IMR-90 (cell line): ENCODE measurements around the gene IDH3A. TPM values are rescaled to one million over a fixed set of nuclear protein-coding genes. Genes with fewer than 3 reads are reported as not detected.

Experiments used
- ATAC-seq: fragments of 200-7000 bp; cut with Tn5 transposase; 2 replicates; pipeline ENCODE4 v1.9.1; 2020; ENCODE audit warnings: low read depth, mild to moderate bottlenecking, moderate library complexity
- BruUV-seq: library from RNA; stranded (reverse); fragments of 400-500 nt; replicated peaks from 2 replicates; lab custom pipeline; 2021; lab: Mats Ljungman, UMichigan
- CTCF ChIA-PET: fragments of 300-600 bp; formaldehyde crosslinking; extraction: SDS; loops from one replicate; lab custom pipeline; 2021; ENCODE audit warnings: antibody characterized with exemption; lab: Yijun Ruan, JAX
- POLR2A ChIA-PET: fragments of 300-600 bp; sonication (Branson Sonifier 250); formaldehyde crosslinking; loops from one replicate; lab custom pipeline; 2022; ENCODE audit warnings: antibody characterized with exemption; ENCODE audit not compliant: unreplicated experiment; lab: Charles Lee
- DNase-seq: peaks from one replicate; pipeline ENCODE4 v3.0.0; 2013
- H2AFZ ChIP-seq: replicated peaks from 2 replicates; pipeline ENCODE3; 2013; ENCODE audit warnings: low read length, mild to moderate bottlenecking; ENCODE audit not compliant: poor library complexity
- H2AK5ac ChIP-seq: 2 replicates; pipeline ENCODE4 v1.6.1; 2013; ENCODE audit warnings: low read depth, low read length, inconsistent platforms
- H2AK9ac ChIP-seq: replicated peaks from 2 replicates; pipeline ENCODE3; 2013; ENCODE audit warnings: mild to moderate bottlenecking, low read depth, low read length, moderate library complexity; ENCODE audit not compliant: poor library complexity
- H2BK120ac ChIP-seq: 2 replicates; pipeline ENCODE4 v1.6.1; 2013; ENCODE audit warnings: low read depth, low read length, inconsistent platforms
- H2BK15ac ChIP-seq: 3 replicates; pipeline ENCODE4 v1.6.1; 2013; ENCODE audit warnings: low read depth, low read length, inconsistent platforms
- H2BK20ac ChIP-seq: 2 replicates; pipeline ENCODE4 v1.6.1; 2013; ENCODE audit warnings: low read depth, mild to moderate bottlenecking, inconsistent platforms, low read length, moderate library complexity
- H2BK5ac ChIP-seq: 2 replicates; pipeline ENCODE4 v1.6.1; 2013; ENCODE audit warnings: mild to moderate bottlenecking, low read depth, low read length, inconsistent platforms; ENCODE audit not compliant: poor library complexity, severe bottlenecking
- H3K14ac ChIP-seq: replicated peaks from 2 replicates; pipeline ENCODE4 v1.6.1; 2013; ENCODE audit warnings: low read depth, low read length, inconsistent platforms
- H3K18ac ChIP-seq: 2 replicates; pipeline ENCODE4 v1.6.1; 2013; ENCODE audit warnings: low read depth, low read length, control low read depth
- H3K23ac ChIP-seq: 2 replicates; pipeline ENCODE4 v1.6.1; 2013; ENCODE audit warnings: low read depth, low read length, inconsistent platforms
- H3K27ac ChIP-seq: 2 replicates; pipeline ENCODE4 v1.5.1; 2013; ENCODE audit warnings: mild to moderate bottlenecking, control low read depth, low read length; ENCODE audit not compliant: insufficient read depth
- H3K27me3 ChIP-seq: 2 replicates; pipeline ENCODE4 v1.6.1; 2013; ENCODE audit warnings: low read length; ENCODE audit not compliant: control insufficient read depth, insufficient read depth
- H3K36me3 ChIP-seq: 2 replicates; pipeline ENCODE4 v1.6.1; 2013; ENCODE audit warnings: low read length, mixed read lengths; ENCODE audit not compliant: control insufficient read depth, insufficient read depth
- H3K4ac ChIP-seq: 2 replicates; pipeline ENCODE4 v1.6.1; 2013; ENCODE audit warnings: low read depth, low read length, inconsistent platforms
- H3K4me1 ChIP-seq: 2 replicates; pipeline ENCODE4 v1.6.1; 2013; ENCODE audit warnings: low read length, mixed read lengths; ENCODE audit not compliant: control insufficient read depth, insufficient read depth
- H3K4me2 ChIP-seq: 2 replicates; pipeline ENCODE4 v1.6.1; 2013; ENCODE audit warnings: low read depth, mild to moderate bottlenecking, control low read depth, low read length, moderate library complexity
- H3K4me3 ChIP-seq: 2 replicates; pipeline ENCODE4 v1.5.1; 2013; ENCODE audit warnings: low read depth, mild to moderate bottlenecking, control low read depth, low read length, moderate library complexity; ENCODE audit not compliant: insufficient read depth
- H3K56ac ChIP-seq: 2 replicates; pipeline ENCODE4 v1.6.1; 2013; ENCODE audit warnings: low read length, inconsistent platforms; ENCODE audit not compliant: insufficient read depth; ENCODE audit errors: extremely low read depth
- H3K79me1 ChIP-seq, 2 experiments: 2 replicates each; pipeline ENCODE4 v1.6.1; 2013; ENCODE audit warnings: low read length in 2 of 2, inconsistent platforms in 1 of 2, low read depth in 1 of 2
- H3K9ac ChIP-seq: 2 replicates; pipeline ENCODE4 v1.6.1; 2013; ENCODE audit warnings: low read depth, low read length, control low read depth
- H3K9me1 ChIP-seq: 2 replicates; pipeline ENCODE4 v1.6.1; 2013; ENCODE audit warnings: low read length, inconsistent platforms; ENCODE audit not compliant: insufficient read depth
- H3K9me3 ChIP-seq: 2 replicates; pipeline ENCODE4 v1.6.1; 2013; ENCODE audit warnings: low read length; ENCODE audit not compliant: control insufficient read depth, insufficient read depth
- H4K20me1 ChIP-seq: 2 replicates; pipeline ENCODE4 v1.6.1; 2013; ENCODE audit warnings: low read length, inconsistent platforms; ENCODE audit not compliant: insufficient read depth
- H4K5ac ChIP-seq: 2 replicates; pipeline ENCODE4 v1.6.1; 2013; ENCODE audit warnings: mild to moderate bottlenecking, low read depth, low read length, control low read depth
- H4K8ac ChIP-seq, 2 experiments: 2 replicates each; pipeline ENCODE4 v1.6.1; 2013; ENCODE audit warnings: low read depth in 2 of 2, low read length in 2 of 2, control low read depth in 1 of 2, inconsistent platforms in 1 of 2
- H4K91ac ChIP-seq: 2 replicates; pipeline ENCODE4 v1.6.1; 2013; ENCODE audit warnings: low read depth, low read length, inconsistent platforms; ENCODE audit not compliant: insufficient read depth
- BHLHE40 ChIP-seq: fragments of 150-350 bp; IDR thresholded peaks from 2 replicates; pipeline ENCODE4 v1.6.1; 2016; ENCODE audit warnings: mild to moderate bottlenecking, low read depth, low read length
- CEBPB ChIP-seq: IDR thresholded peaks from 2 replicates; pipeline ENCODE4 v1.6.1; 2012; ENCODE audit warnings: low read depth, low read length, improper control_type of control experiment
- FOS ChIP-seq: fragments of 150-350 bp; IDR thresholded peaks from 2 replicates; pipeline ENCODE4 v1.6.1; 2016; ENCODE audit warnings: low read depth, low read length
- MAFK ChIP-seq: IDR thresholded peaks from 2 replicates; pipeline ENCODE4 v1.6.1; 2012; ENCODE audit warnings: low read depth, low read length, improper control_type of control experiment
- MAZ ChIP-seq: IDR thresholded peaks from 2 replicates; pipeline ENCODE4 v1.6.1; 2012; ENCODE audit warnings: low read depth, mild to moderate bottlenecking, low read length, improper control_type of control experiment, moderate library complexity, borderline replicate concordance
- NFE2L2 ChIP-seq: fragments of 150-350 bp; IDR thresholded peaks from 2 replicates; pipeline ENCODE4 v1.6.1; 2016; ENCODE audit warnings: low read depth, mild to moderate bottlenecking, low read length
- POLR2A ChIP-seq: IDR thresholded peaks from 2 replicates; pipeline ENCODE4 v1.6.1; 2012; ENCODE audit warnings: mild to moderate bottlenecking, low read depth, low read length
- RAD21 ChIP-seq: IDR thresholded peaks from 2 replicates; pipeline ENCODE4 v1.6.1; 2012; ENCODE audit warnings: low read length, improper control_type of control experiment
- RCOR1 ChIP-seq: IDR thresholded peaks from 2 replicates; pipeline ENCODE4 v1.6.1; 2012; ENCODE audit warnings: mild to moderate bottlenecking, low read length, improper control_type of control experiment; ENCODE audit not compliant: insufficient replicate concordance
- RFX5 ChIP-seq: IDR thresholded peaks from 2 replicates; pipeline ENCODE4 v1.8.0; 2012; ENCODE audit warnings: low read depth, mild to moderate bottlenecking, low read length, moderate library complexity
- SMC3 ChIP-seq: fragments of 150-350 bp; IDR thresholded peaks from 2 replicates; pipeline ENCODE4 v1.6.1; 2016; ENCODE audit warnings: low read depth, mild to moderate bottlenecking, antibody characterized with exemption, low read length, moderate library complexity
- WGBS, 2 experiments: methylation state at CpG; one replicate each; pipeline versions ENCODE4 v1.1.5 to v1.1.7; 2013; ENCODE audit warnings: missing lambda C conversion rate in 2 of 2; ENCODE audit not compliant: insufficient read length in 1 of 2; ENCODE audit errors: extremely low coverage in 2 of 2; 5-methylcytosine and 5-hydroxymethylcytosine counted together
- dilution Hi-C: fragments of 300-500 bp; cut with HindIII; formaldehyde crosslinking; loops from one replicate; pipeline ENCODE4 v1.14.3; 2018; ENCODE audit warnings: low sequenced_read_pairs; ENCODE audit not compliant: unreplicated experiment
- in situ Hi-C: fragments of 300-500 bp; cut with MboI; formaldehyde crosslinking; loops from 3 replicates; pipeline ENCODE4 v1.14.3; 2019; ENCODE audit warnings: low sequenced_read_pairs, inconsistent platforms, mixed read lengths
- intact Hi-C: fragments of 100-400 bp; cut with micrococcal nuclease; formaldehyde crosslinking; loops from 2 replicates; pipeline ENCODE4 v1.10.0; 2022
- polyA plus RNA-seq, 3 experiments: library from polyadenylated mRNA; depleted of rRNA; stranded (reverse); fragments of >200 nt; gene quantifications; 2 replicates each; pipeline ENCODE4 v1.2.3, GENCODE V29; 2012; ENCODE audit warnings: low replicate concordance in 1 of 3
- total RNA-seq: library from RNA; depleted of rRNA; stranded (reverse); fragments of >200 nt; gene quantifications from 2 replicates; pipeline ENCODE4 v1.2.3, GENCODE V29; 2012
- TF ChIP-seq, protein P1 (sequence below): fragments of 150-350 bp; IDR thresholded peaks from 2 replicates; pipeline ENCODE4 v1.6.1; 2017; ENCODE audit warnings: mild to moderate bottlenecking, antibody characterized with exemption, low read length, low read depth
- TF ChIP-seq, protein P2 (sequence below): fragments of 150-350 bp; IDR thresholded peaks from 2 replicates; pipeline ENCODE4 v1.6.1; 2016; ENCODE audit warnings: low read depth, mild to moderate bottlenecking, low read length, moderate library complexity, borderline replicate concordance
- TF ChIP-seq, protein P3 (sequence below): conservative IDR thresholded peaks from 2 replicates; pipeline ENCODE4 v1.5.1; 2012; ENCODE audit warnings: mild to moderate bottlenecking, low read depth, low read length, improper control_type of control experiment

IDH3A gene
- total and polyA plus RNA-seq, 2 of the 4 experiments (the other 2 are of a cell fraction), result 34.5 to 47.7 TPM

DNA sequence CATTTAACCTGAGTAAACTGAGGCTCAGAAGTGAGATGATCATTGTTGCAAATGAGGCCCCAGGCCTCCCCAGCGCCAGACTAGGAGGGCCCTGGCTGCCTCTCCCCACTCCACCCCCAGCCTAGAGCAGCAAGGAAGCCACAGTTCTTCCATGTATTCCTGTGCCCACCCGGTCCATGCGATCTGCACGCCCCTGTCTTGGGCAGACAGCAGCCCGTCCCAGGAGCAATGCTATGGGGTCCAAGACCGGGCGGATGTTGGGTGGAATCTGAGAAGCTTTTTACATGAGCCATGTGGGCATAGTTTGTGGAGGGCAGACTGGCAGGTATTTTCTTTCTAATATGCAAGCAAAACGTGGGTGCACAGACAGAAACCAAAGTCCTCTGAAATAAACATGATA is 41.7 kb upstream of the IDH3A start:
- WGBS, 2 experiments, result 96% methylated on average over 6 of the region's 8 CpGs; no CpG with 5 or more reads in 1 of the 2 experiments
- Histone ChIP-seq H2BK5ac (no peak overlapping the region), H4K20me1 (peaks cover 8% of the 10 kb centered on the region; the same call in 1 of the 2 replicates), H2AK5ac (0 out of 2 replicates have a peak overlapping the region, but pooled peaks have one; percentile 9), H3K27ac (no peak overlapping the region), H3K4me3 (no peak overlapping the region), H3K4me1 (peaks cover 2% of the 10 kb centered on the region; the same call in 1 of the 2 replicates), H3K9ac (no peak overlapping the region), H4K8ac (no peak overlapping the region), H3K4me2 (no peak overlapping the region), H3K23ac (no peak overlapping the region), H3K9me1 (no peaks in the 10 kb centered on the region), H3K79me1 (no peaks in the 10 kb centered on the region), H3K18ac (no peak overlapping the region), H3K4ac (no peak overlapping the region), H2BK120ac (no peak overlapping the region), H4K5ac (no peak overlapping the region), H3K9me3 (no peaks in the 10 kb centered on the region), H2AK9ac (no peak overlapping the region), H3K56ac (no peak overlapping the region), H2AFZ (no peak overlapping the region), H3K36me3 (no peaks in the 10 kb centered on the region), H3K14ac (no peak overlapping the region), H4K91ac (no peak overlapping the region), H2BK20ac (no peak overlapping the region; the same call in 1 of the 2 replicates), H3K27me3 (peaks cover 7% of the 10 kb centered on the region), H2BK15ac (no peak overlapping the region)
- ChIA-PET CTCF (interaction anchor here (1.2 to 2.3 kb wide), 5 partner anchors 25 to 148 kb away, joined by 5 to 27 read pairs (median 8); no protein-coding TSS in a partner anchor), POLR2A (no interaction called here)
- intact Hi-C loops, result no loop called here
- no TSS peak for BruUV-seq
- in situ Hi-C loops, result loop anchor here (5.0 kb wide), 1 partner anchor 140 kb away; no protein-coding TSS in a partner anchor
- no peak for TF ChIP-seq RFX5
- TF ChIP-seq RAD21, result no peak
- TF ChIP-seq NFE2L2, result no peak
- no peak for TF ChIP-seq MAFK
- TF ChIP-seq BHLHE40, result no peak
- no peak for TF ChIP-seq MAZ
- TF ChIP-seq FOS, result no peak
- TF ChIP-seq, protein P1, sequence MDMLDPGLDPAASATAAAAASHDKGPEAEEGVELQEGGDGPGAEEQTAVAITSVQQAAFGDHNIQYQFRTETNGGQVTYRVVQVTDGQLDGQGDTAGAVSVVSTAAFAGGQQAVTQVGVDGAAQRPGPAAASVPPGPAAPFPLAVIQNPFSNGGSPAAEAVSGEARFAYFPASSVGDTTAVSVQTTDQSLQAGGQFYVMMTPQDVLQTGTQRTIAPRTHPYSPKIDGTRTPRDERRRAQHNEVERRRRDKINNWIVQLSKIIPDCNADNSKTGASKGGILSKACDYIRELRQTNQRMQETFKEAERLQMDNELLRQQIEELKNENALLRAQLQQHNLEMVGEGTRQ, result no peak
- TF ChIP-seq, protein P2, sequence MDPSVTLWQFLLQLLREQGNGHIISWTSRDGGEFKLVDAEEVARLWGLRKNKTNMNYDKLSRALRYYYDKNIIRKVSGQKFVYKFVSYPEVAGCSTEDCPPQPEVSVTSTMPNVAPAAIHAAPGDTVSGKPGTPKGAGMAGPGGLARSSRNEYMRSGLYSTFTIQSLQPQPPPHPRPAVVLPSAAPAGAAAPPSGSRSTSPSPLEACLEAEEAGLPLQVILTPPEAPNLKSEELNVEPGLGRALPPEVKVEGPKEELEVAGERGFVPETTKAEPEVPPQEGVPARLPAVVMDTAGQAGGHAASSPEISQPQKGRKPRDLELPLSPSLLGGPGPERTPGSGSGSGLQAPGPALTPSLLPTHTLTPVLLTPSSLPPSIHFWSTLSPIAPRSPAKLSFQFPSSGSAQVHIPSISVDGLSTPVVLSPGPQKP, result no peak
- TF ChIP-seq CEBPB, result no peak
- TF ChIP-seq SMC3, result no peak
- no peak for TF ChIP-seq RCOR1
- TF ChIP-seq POLR2A, result no peak
- TF ChIP-seq, protein P3, sequence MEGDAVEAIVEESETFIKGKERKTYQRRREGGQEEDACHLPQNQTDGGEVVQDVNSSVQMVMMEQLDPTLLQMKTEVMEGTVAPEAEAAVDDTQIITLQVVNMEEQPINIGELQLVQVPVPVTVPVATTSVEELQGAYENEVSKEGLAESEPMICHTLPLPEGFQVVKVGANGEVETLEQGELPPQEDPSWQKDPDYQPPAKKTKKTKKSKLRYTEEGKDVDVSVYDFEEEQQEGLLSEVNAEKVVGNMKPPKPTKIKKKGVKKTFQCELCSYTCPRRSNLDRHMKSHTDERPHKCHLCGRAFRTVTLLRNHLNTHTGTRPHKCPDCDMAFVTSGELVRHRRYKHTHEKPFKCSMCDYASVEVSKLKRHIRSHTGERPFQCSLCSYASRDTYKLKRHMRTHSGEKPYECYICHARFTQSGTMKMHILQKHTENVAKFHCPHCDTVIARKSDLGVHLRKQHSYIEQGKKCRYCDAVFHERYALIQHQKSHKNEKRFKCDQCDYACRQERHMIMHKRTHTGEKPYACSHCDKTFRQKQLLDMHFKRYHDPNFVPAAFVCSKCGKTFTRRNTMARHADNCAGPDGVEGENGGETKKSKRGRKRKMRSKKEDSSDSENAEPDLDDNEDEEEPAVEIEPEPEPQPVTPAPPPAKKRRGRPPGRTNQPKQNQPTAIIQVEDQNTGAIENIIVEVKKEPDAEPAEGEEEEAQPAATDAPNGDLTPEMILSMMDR, result no peak
- DNase-seq, result no peak
- ATAC-seq, result no peak
- dilution Hi-C loops, result no loop called here
